IPS DF 19.7 (cell line): Measurements from ENCODE around the gene HDAC9.

Source experiments
- DNase-seq: peaks from one replicate; pipeline ENCODE4 v3.0.0-alpha.2; 2013; ENCODE audit warnings: low read depth, low spot score

HDAC9 gene

DNA sequence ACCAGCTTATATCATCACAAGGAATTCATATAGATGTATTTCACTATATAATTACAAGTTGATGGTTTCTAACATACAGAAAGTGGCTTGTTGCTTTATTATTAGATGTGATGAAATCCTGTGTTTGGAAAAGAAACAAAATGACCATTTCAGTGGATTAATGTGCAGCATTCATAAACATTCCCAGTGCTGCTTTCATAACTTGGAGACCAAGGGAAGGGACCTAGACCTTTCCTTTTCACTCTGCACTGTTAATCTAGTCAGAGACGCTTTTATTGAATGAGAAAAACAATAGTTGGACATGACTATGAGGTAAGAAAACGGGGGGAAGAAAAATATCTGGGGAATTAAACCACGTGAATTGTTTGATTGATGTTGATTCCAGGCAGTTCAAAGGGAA lies 160.0 kb downstream of the HDAC9 start:
- DNase-seq, result no peak

- DNase-seq, result no peak
Observed at GRCh38 chr7:18655912-18656311, 160.4 kb downstream of the HDAC9 start.

GRCh38 chr7:18656362-18656761 lies 160.8 kb downstream of the HDAC9 start:
- no peak for DNase-seq

- no peak for DNase-seq
Observed at GRCh38 chr7:18659746-18660145, 164.2 kb downstream of the HDAC9 start.

DNA sequence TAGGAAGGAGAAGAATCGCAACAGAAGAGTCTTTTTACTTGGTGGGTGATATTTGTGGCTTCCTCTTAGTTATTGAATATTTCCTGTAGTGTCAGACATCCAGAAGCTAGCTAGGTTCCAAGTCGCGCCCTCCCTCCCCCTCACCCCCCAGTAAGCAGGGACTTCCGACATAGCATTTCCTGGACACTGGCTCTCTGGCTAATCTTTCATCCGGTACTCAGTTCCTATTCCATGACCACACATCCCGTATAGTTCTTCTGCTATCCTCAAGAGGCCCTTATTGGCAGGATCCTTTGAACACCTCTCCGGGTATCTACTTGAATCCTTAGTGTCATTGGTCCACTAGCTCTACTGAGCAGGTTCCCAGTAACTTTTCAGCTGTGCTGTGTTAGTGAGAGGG lies 167.8 kb downstream of the HDAC9 start:
- no peak for DNase-seq

GRCh38 chr7:18666107-18666728 lies 170.7 kb downstream of the HDAC9 start:
- DNase-seq, result peak; percentile 67

DNA sequence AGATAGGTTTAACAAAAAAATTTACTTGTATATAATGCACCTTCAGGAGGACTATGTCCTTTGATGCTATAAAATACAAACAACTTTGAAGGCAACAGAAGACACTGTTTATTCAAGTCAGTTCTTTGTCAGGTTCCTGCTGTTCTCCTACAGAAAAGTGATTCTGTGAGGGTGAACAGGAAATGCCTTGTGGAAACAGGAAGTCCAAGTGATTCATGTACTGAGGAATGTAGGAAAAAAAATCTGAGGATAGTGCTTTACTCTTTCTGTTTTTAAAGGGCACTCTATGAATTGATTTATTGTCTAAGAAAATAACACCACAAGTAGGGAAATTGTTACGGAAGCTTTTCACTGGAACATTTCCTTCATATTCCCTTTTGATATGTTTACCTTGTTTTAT lies 171.9 kb downstream of the HDAC9 start:
- DNase-seq, result no peak

GRCh38 chr7:18671176-18671575 lies 175.6 kb downstream of the HDAC9 start:
- DNase-seq, result no peak

- no peak for DNase-seq
Observed at GRCh38 chr7:18675579-18675978, 180.0 kb downstream of the HDAC9 start.

GRCh38 chr7:18679261-18679660 lies 183.7 kb downstream of the HDAC9 start:
- DNase-seq, result no peak

DNA sequence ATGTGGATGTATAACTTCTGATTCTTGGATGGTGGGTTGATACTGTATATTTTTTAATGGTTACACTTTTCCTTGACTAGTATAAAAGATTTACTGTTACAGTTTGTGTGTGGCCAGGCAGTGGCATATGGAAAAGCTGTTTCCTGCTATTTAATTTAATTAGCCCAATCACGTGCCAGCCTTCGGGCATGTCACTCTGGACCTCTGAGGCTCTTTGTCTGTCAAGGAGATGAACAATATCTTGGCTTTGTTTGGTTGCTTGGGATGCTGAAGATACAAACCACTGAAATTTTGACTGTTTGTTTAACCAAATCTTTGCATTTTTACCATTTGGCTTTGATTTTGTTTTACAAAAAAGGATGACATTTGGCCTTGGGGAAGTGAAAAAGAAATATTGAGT lies 185.0 kb downstream of the HDAC9 start:
- no peak for DNase-seq

- no peak for DNase-seq
Observed at GRCh38 chr7:18684916-18685315, 189.4 kb downstream of the HDAC9 start.

DNA sequence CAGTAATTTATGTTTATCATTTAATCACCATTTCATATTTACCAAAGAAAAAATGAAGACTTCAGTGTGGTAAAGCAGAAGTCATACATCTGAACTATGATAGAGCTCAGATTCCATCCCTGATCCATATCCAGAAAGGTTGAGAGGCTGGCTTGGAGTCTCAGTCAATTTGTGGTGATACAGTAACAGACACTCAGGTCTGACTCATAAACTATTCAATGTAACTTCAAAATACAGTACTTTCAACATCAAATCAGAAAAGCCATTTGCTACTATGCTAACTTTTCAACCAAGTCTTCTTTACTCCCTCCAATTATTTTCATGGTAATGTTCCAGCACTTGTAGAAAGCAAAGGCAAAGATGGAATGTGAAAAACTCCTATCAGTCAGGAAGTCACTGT lies 190.4 kb downstream of the HDAC9 start:
- no peak for DNase-seq

DNA sequence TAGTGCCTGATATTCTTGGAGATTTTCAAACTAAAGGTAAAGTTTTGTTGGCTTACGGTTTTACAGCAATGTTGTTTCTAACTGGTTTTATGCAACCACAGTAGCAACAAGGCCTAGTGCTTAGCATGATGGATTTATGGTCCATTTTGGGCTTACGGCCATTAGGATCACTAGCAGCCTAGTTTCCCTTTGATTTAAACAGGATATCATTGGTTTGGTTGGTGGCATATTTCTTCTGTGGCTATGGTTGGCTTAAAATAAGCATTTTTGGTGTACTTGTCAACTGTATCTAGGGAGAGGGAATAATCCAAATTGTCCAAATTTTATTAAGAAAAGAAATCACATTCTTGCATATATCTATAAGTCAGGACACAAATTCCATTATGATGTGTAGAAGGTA lies 194.0 kb downstream of the HDAC9 start:
- DNase-seq, result no peak

GRCh38 chr7:18693406-18693805 lies 197.9 kb downstream of the HDAC9 start:
- peak; percentile 15 for DNase-seq

- no peak for DNase-seq
Observed at GRCh38 chr7:18693816-18694215, 198.3 kb downstream of the HDAC9 start.

- DNase-seq, result no peak
Observed at GRCh38 chr7:18694484-18694883, 198.9 kb downstream of the HDAC9 start.

DNA sequence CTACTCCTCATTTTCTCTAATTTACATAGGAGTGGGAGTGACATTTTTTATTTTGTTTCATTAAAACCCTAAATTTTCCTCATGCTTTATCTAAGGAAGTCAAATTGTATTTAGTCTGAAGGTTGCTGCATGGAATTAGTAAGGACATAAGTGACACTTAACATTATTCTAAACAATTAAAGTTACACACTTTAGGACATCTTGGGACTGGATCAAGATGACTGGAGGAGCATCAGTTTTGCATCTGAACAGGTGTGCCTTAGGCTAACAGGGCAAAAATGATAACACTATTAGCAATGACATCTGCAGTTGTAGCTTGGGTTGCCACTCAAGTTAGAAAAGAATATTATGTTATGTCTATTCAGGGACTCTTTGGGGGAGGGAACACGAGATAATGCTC lies 199.4 kb downstream of the HDAC9 start:
- no peak for DNase-seq

- no peak for DNase-seq
Observed at GRCh38 chr7:18698258-18698734, 202.7 kb downstream of the HDAC9 start.

DNA sequence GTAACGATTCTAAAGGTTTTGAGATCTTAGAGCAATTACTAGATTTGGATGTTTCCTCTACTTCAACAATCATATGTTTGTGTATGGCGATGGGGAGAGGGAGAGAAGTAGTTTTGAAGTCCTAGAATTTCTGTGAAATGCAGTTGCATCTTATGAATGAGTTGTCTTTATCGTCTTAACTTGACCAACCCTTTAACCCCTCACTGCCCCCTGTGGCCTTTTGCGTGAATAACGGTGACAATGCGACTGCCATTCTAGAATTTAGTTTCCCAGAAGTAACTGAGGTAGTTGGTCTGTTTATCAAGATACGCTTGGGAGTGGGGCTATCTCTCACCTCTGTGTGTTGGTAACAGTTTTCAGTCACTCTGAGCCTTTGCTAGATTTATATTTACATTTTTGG lies 204.6 kb downstream of the HDAC9 start:
- no peak for DNase-seq

DNA sequence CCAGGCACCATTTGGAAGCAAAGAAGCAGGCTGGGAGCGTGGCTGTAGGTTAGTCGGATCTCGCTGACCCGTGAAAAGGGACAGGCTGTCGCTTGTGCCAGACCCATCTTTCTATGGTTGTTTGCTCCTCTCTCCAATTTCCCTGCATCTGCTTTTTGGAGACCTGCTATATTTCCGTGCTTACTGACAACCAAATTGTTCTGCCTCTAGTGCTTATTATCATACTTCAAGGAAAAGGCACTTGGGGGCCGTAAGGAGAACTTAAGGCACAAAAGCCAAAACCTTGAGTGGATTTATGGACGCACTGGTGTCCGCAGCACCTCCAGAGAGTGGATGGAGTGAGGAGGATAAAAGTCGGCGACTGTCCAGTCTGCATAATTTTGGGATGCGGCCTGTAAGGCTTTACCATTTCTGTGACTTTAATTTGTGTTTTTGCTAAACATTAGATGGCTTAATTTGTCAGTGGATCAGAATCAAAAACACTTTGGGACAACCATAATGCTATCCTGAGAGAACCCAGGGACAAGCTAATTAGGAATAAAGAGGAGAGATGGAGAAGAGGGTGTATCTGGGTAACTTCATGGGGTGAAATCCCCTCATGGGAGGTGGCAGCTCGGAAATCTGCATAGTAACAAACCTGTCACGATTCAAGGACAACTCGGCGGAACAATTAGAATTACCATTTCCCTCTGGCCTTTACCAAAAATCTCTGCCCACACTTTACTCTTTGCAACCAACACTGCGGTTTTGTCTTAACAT lies 206.7 kb downstream of the HDAC9 start:
- no peak for DNase-seq

- no peak for DNase-seq
Observed at GRCh38 chr7:18703685-18704084, 208.1 kb downstream of the HDAC9 start.

DNA sequence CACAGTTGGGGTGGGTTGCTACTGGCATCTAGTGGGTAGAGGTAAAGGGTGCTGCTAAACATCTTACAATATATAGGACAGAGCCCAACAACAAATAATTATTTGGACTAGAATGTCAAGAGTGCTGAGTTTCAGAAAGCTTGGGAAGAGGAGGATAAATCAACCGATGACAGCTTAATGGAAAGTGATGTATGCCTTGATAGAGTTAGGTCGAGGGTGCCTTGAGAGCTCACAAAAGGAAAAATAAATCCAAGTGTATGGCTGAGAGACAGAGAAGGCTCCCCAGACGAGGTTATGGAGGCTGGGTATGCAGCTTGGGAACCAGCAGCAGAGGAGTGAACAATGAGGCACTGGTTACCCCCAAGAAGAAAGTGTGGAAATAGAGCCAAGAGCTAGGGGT lies 211.1 kb downstream of the HDAC9 start:
- DNase-seq, result no peak
